NCI-H2227 treated with DMSO at 0.1 percent for 48 hours (cell line): ENCODE data around the gene TRPV3.
"Not testable (repeated sequence)": the region's sequence is repeated elsewhere in the genome, so short reads cannot be mapped to it uniquely, and the experiment has no call there.

Source experiments
- DNase-seq: peaks from one replicate; lab custom pipeline; 2025; lab: John Stamatoyannopoulos, UW

The TRPV3 gene

DNA sequence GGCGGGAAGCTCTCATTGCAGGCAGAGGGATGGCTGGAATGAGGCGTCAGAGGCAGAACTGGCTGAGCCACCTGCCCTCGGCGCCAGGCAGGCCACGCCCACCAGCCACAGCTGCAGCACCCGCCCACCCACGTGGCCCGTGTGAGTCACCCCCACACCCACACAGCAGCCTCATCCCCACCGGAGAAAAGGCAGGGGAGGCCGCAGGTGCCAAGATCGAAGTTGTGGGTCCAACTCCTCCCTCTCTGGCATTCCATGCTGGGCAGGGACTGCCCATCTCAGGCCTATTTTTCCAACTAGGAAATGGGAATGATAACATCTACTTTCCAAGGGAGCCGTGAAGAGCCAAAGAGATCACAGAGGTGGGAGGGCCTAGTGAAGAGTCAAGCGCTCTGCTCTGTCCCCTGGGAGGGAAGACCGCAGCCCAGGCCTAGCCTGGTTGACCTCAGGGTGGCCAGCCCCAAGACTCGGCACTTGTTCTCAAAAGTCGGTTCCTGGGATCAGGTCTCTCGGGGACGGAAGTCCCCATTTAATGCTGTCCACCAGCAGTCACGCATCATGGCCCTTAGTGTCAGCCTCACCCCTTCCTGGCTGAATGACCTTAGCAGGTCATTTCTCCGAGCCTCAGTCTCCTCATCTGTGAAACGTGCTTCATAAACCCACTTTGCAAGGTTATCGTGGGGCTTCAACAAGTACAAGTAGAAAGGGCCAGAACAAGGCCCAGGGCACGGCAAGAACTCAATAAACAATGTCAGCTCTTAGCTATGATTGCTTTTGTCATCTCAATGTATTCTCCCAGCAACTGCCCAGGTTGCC is at the start of gene TRPV3:
Gene TRPV3 (minus strand): TSS at position 45 of the 816 bp plus-strand sequence. CDS start 2,962 bp downstream, outside the sequence.
- no peak for DNase-seq

GRCh38 chr17:3603870-3604259 is 46.3 kb upstream of the TRPV3 start:
- no peak for DNase-seq

DNA sequence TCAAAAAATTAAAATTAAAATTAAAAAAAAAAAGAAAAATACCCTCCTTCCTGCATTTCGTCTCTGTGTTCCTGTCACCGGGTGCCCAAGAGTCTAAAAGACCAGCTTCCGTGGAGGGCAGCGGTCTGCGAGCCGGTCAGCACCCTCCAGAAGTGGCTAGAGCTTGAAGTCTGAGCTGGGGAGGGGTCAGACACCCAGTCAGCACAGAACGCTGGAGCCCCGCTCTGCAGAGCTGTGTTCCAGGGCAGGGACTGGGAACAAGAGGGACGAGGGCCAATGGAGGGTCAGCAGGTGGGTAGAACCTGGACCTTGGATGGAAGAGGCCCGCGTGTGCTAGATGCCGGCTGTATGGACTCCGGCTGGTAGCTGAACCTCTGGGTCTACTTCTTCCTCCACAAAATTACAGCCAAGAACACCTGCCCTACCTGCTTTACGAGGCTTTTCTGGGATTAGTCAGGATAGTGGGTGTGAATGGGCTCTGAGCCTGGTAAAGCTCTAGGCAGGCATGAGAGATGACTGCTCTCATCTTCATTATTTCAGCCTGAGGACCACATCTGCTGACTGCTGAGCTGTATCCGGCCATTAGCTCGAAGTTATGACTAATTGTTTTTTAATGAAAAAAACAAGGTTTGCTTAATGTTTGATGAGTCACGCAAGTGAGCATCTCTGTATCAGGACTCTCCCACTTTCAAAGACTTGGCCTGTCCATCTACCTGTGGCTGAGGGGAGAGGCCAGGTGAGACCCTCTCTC is 45.7 kb upstream of the TRPV3 start:
- no peak for DNase-seq

- no peak for DNase-seq
Observed at GRCh38 chr17:3602499-3602898, 44.9 kb upstream of the TRPV3 start.

- no peak for DNase-seq
Observed at GRCh38 chr17:3600529-3601205, 43.1 kb upstream of the TRPV3 start.

GRCh38 chr17:3598078-3598477 is 40.5 kb upstream of the TRPV3 start:
- DNase-seq = no peak

DNA sequence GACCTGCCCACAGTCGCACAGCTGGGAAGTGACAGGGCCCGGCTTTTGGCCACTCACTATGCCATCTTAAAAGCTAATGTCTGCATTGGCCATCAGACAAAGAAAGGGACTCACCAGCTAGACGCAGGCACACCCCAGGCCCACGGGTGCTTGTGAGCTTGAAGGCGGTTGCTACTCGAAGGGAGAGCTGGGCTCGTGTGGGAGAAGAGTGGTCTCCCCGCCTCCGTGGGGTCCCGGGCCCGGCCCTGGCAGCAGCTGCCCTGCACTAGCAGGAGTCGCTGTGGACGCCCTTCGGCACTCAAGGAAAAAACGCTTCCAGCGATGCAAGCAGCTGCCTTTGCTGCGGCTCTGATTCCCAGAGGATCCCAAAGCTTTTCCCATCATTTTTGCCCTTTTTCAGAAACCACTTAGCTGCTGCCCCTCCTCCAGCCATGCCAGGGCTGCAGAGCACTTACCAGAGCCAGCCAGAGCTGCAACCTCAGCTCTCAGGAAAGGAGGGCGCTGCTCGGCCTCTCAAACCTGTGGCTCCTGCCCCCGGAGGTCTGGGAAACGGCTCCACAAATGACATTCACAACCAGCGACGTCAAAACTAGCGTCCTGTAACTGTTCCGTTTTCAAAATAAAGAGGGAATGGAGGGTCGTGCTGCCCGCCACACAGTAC is 39.3 kb upstream of the TRPV3 start:
- DNase-seq = no peak

GRCh38 chr17:3594976-3595375 is 37.4 kb upstream of the TRPV3 start:
- DNase-seq = no peak

- no peak for DNase-seq
Observed at GRCh38 chr17:3594051-3594800, 36.6 kb upstream of the TRPV3 start.

- DNase-seq = no peak
Observed at GRCh38 chr17:3593384-3593783, 35.8 kb upstream of the TRPV3 start.

GRCh38 chr17:3592216-3592860 is 34.7 kb upstream of the TRPV3 start:
- DNase-seq = no peak

- DNase-seq = no peak
Observed at GRCh38 chr17:3590768-3591167, 33.2 kb upstream of the TRPV3 start.

GRCh38 chr17:3590231-3590630 is 32.6 kb upstream of the TRPV3 start:
- DNase-seq = no peak

DNA sequence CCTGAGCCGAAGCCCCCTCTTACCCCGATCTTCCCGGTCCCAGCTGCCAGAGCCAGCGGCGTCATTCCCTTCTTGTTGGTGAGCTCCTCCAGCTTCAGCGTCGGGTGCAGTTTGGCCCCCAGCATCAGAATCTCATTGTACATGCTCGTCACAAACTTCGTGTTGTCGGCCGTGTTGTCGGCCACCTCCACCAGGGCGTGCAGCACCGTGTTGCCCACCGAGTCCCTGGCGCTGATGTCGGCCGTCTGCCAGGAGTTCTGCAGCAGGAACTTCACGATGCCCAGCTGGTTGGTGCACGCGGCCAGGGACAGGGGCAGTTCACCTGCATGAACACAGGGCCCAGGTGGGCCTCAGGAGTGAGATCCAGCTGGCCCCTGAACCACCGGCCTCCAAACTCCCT is 32.2 kb upstream of the TRPV3 start:
- DNase-seq = no peak

DNA sequence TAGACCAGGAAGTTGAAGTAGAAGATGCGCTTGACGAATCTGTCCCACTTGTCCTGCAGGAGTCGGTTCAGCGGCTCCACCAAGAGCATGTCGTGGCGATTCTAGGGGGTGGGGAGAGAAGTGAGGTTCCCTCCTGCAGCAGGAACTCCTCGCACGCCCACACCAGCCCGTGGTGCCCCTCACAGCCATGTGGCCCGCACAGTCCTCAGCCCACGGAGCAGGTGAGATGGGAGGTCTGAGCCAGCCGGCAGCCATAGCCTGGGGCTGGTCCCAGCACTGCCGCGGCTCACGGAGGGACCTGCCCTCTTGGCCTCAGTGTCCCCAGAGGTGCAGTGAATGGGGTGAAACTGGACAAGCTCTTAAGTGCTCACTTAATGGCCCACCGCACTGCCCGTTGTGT is 28.2 kb upstream of the TRPV3 start:
- DNase-seq = no peak

DNA sequence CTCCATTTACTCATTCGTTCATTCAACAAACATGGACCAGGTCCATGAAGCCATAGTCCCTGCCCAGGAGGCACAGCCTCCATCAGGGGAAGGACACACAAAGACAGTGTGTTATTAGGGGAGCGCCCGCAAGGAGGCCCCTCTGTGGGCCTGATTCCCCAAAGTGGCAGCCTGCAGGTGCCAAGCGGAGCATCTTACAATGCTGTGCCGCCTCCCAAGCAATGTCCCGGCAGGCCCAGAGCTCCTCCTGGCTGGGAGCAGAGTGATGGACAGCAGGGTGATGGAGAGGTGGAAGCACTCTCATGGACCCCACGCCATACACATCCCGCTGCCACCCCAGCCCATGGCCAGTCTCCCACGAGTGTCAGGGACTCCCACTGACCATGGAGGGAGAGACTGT is 25.8 kb upstream of the TRPV3 start:
- DNase-seq = no peak

DNA sequence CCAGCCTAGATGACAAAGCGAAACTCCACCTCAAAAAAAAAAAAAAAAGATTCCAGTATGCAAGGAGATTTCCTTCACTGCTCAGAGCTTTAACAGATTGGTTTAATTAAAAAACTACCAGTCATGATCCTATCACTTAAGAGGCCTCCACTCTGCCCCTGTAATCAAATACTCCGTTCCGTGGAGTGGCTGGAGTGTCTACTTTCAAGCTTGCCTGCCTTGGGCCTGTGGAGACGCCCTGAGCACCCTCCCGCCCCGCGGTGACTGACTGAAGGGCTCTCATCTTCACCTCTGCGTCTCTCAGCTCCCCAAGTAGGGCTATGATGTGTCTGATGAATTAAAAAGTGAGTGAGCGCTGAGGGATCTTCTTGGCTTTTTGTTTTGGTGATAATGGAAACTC is 25.3 kb upstream of the TRPV3 start:
- no peak for DNase-seq

DNA sequence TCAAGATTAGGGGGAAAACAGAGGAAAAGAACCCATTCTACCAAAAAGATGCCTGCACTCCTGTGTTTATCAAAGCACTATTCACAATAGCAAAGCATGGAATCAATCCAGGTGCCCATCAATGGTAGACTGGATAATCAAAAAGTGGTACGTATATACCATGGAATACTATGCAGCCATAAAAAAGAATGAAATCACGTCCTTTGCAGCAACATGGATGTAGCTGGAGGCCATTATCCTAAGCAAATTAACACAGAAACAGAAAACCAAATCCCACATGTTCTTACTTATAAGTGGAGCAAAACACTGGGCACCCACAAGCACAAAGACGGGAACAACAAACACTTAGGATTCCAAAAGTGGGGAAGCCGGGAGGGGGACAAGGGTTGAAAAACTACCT is 21.1 kb upstream of the TRPV3 start:
- not testable (repeated sequence) for DNase-seq

DNA sequence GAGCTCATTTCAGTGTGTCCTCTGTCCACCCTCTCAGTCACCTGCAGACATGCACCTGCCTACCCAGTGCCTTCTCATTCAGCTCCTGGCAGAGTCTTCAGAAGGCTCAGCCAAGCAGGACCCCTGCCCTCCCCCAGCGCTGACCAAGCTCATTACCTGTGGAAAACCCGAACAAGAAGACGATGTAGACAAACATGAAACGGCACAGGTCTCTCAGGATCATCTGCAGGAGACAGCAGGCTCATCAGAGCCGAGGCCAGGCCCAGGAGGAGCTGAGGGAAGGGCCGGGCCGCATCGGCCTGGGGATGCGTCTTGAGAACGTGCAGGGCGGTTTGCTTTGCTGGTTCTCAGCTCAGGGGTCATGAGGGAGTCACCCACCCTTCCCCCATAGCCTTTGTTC is 19.4 kb upstream of the TRPV3 start:
- no peak for DNase-seq

GRCh38 chr17:3575511-3575910 is 17.9 kb upstream of the TRPV3 start:
- DNase-seq = no peak

- no peak for DNase-seq
Observed at GRCh38 chr17:3574231-3574630, 16.6 kb upstream of the TRPV3 start.
